Activated CD4-positive, alpha-beta T cell treated with anti-CD3 and anti-CD28 coated beads, Interleukin-2, amount 10 ng/mL, durations not matched to agents 7 days and 5 days (primary cell): ENCODE results near the gene TPRA1. TPM values are rescaled to one million over a fixed set of nuclear protein-coding genes. Genes with fewer than 3 reads are reported as not detected.

Source experiments
- CTCF ChIA-PET: fragments of 350-600 bp; sonication (Branson Sonifier 250); formaldehyde crosslinking; loops from one replicate; lab custom pipeline; 2021; ENCODE audit warnings: antibody characterized with exemption; lab: Charles Lee
- POLR2A ChIA-PET: fragments of 350-600 bp; sonication (Branson Sonifier 250); formaldehyde crosslinking; loops from one replicate; lab custom pipeline; 2021; ENCODE audit warnings: antibody characterized with exemption; lab: Charles Lee
- DNase-seq: peaks from one replicate; pipeline ENCODE4 v3.0.0-alpha.2; 2020
- H3K27ac Mint-ChIP-seq: one replicate; pipeline ENCODE4 v1.8.0; 2021; ENCODE audit warnings: mild to moderate bottlenecking, moderate library complexity, mixed read lengths
- H3K27me3 Mint-ChIP-seq: one replicate; pipeline ENCODE4 v1.8.0; 2021; ENCODE audit warnings: mixed read lengths
- H3K36me3 Mint-ChIP-seq: one replicate; pipeline ENCODE4 v1.8.0; 2021; ENCODE audit warnings: low read depth, mixed read lengths
- H3K4me1 Mint-ChIP-seq: one replicate; pipeline ENCODE4 v1.8.0; 2021; ENCODE audit warnings: mixed read lengths
- H3K4me3 Mint-ChIP-seq: one replicate; pipeline ENCODE4 v1.8.0; 2021; ENCODE audit warnings: mild to moderate bottlenecking, moderate library complexity, mixed read lengths
- H3K9me3 Mint-ChIP-seq: one replicate; pipeline ENCODE4 v1.8.0; 2021; ENCODE audit warnings: mixed read lengths
- total RNA-seq, 2 experiments: library from RNA; stranded (reverse); gene quantifications; one replicate each; pipeline ENCODE4 v1.2.3, GENCODE V29; 2021

Gene TPRA1
- total RNA-seq, 2 experiments from 2014 or later: 27.1 to 30.6 TPM

DNA sequence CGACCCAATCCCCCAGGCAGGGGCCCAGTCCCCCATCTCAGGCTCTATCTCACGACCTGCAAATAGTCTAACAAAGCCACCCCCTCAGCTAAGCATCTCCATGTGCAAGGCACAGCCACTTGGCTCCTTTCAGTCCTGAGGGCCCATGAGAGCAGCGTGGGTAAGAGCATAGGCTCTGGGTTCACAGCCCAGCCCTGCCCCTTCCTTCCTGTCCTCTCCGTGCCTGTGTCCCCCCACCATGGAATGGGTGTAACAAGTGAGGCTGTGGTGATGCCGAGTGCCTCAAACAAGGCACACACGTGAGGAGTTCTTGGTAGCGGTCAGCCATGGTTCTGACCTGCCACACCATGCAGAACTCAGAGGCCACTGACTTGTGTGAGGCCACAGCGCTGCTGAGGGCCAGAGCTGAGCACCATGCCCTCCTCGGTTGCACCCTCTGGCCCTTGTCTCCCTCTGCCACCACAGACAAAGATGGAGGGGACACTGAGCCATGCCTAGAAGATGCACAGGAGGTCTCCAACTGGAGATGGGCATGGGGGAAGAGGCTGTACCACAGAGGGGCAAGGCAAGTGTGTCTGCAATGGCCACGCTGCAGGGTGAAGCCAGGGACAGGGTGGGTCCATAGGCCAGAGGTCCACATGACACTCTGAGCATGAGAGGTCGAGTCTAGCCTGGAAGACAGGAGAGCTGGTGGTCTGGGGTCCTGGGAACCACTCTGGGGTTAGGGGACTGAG, 10.0 kb downstream of the TPRA1 start:
- no peak overlapping the region for H3K4me3 Mint-ChIP-seq
- CTCF ChIA-PET: interaction anchor here (0.5 to 1.7 kb wide), 3 partner anchors 17 to 987 kb away, joined by 3 to 7 read pairs (median 3); no protein-coding TSS in a partner anchor

DNA sequence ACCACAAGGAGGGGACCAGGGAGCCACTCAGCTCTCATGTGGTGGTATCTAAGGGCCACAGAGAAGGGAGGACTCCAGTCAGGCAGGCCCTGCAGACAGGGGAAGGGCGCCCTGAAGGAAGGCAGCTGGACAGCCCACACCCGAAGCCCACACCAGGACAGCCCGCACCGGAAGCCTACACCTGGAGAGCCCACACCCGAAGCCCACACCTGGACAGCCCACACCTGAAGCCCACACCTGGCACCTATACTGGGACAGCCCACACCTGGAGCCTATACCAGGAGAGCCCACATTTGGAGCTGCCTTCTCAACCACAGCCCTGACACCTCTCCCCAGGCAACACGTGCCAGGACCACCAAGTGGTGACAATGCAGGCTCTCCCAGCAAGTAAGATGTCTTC, 11.7 kb downstream of the TPRA1 start:
- ChIA-PET POLR2A (no interaction called here), CTCF (interaction anchor here (0.7 to 1.7 kb wide), 3 partner anchors 9 to 33 kb away, joined by 3 to 7 read pairs (median 4); no protein-coding TSS in a partner anchor)
- Mint-ChIP-seq H3K9me3 (no peaks in the 10 kb centered on the region), H3K36me3 (peaks cover 2% of the 10 kb centered on the region), H3K4me1 (peaks cover 9% of the 10 kb centered on the region), H3K4me3 (no peak overlapping the region), H3K27me3 (no peaks in the 10 kb centered on the region), H3K27ac (no peak overlapping the region)
- no peak for DNase-seq

More for the DNA sequence above, 10.0 kb downstream of the TPRA1 start:
- H3K9me3 Mint-ChIP-seq: no peaks in the 10 kb centered on the region
- peaks cover 9% of the 10 kb centered on the region for H3K4me1 Mint-ChIP-seq
- peak overlapping the region; percentile 41 for H3K27ac Mint-ChIP-seq
- DNase-seq: no peak
- no peaks in the 10 kb centered on the region for H3K36me3 Mint-ChIP-seq
- no peaks in the 10 kb centered on the region for H3K27me3 Mint-ChIP-seq
- POLR2A ChIA-PET: no interaction called here

DNA sequence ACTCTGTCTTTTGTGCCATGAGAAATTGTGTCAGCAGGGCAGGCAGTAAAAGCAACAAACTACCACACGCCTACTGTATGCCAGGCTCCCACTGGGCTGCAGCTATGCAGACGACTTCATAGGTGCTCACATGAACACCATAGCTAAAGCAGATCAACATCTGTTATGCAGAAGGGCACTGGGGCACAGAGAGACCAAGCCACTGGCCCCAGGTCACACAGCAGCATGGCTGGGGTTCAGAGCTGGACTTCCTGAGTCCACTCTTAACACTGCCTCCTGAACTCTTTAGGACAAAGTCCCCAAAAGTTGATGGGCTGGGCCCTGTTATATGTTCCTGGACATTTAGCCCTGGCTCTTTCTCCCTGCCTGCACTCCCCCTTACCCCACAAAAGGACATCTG, 12.4 kb downstream of the TPRA1 start:
- Mint-ChIP-seq H3K9me3 (no peaks in the 10 kb centered on the region), H3K27me3 (no peaks in the 10 kb centered on the region), H3K4me1 (peaks cover 9% of the 10 kb centered on the region), H3K4me3 (no peak overlapping the region), H3K27ac (no peak overlapping the region), H3K36me3 (peaks cover 2% of the 10 kb centered on the region)
- CTCF ChIA-PET: interaction anchor here (1.0 kb wide), 1 partner anchor 10 kb away, joined by 3 read pairs; no protein-coding TSS in a partner anchor
- POLR2A ChIA-PET: no interaction called here
- DNase-seq: no peak

DNA sequence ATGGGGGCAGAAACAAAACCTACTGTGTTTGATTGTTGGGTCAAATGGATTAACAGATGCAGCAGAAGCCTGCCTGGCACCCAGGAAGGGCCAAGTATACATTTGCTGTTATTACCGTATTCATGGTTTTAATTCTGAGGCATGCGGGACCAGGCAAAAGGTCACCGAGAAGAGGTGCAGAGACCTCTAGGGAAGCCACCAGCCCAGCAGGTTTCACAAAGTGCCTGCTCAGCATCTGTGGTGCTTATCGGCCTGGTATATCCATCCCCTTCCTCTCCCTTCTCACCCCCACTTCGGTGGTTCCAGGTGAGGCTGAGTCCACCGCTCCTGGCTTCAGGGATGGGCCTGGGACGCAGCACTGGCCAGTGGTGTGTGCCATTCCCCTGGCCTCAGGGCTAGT, 13.1 kb downstream of the TPRA1 start:
- Mint-ChIP-seq H3K27me3 (no peaks in the 10 kb centered on the region), H3K36me3 (peaks cover 2% of the 10 kb centered on the region), H3K27ac (no peak overlapping the region), H3K4me3 (no peak overlapping the region), H3K4me1 (peaks cover 9% of the 10 kb centered on the region), H3K9me3 (no peaks in the 10 kb centered on the region)
- no peak for DNase-seq
- POLR2A ChIA-PET: no interaction called here
- CTCF ChIA-PET: no interaction called here

DNA sequence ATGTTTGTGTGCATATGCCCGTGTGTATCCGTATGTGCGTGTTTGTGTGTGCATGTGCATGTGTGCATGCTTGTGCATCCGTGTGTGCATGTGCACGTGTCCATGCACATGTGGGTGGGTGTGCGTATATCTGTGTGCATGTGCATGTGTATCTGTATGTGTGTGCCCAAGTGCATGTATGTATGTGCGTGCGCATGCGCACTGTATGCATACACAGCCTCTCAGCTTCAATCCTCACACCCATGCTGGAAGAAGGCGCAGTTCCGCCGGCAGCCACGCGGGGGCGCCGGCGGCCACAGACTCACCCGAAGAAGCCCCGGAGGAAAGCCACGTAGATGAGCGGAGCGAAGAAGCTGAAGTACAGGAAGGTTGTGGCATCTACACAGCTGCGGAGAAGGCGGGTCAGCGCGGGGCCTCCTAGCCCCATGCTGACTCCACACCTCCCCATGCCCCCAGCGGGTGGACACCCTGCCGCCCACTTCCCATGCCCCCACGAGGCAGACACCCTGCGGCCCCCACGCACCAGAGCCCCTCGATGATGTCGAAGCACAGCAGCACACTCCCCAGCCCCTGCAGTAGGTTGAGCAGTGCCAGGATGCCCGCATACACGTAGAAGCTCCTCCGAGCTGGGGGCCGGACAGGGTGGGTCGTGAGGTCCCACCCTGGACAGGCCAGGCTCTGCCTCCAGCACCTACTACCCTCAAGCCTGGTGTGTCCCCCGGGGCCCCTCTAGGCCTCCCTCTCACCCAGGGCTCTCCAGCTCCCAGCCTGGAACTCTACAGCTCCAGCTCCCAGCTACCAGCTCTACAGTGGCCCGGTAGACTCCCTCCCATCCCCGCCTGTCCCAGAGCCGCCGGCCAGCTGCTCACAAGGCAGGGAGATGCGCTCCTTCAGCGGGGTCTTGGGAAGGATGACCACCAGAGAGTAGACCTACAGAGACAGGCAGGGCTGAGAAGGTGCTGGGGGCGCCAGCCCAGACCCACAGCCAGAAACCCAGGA, 15.4 kb downstream of the TPRA1 start:
- CTCF ChIA-PET: interaction anchor here (0.7 to 2.0 kb wide), 24 partner anchors 9 to 1044 kb away, joined by 3 to 34 read pairs (median 5); partner anchors contain the start of genes MCM2, PODXL2 and TPRA1
- H3K4me3 Mint-ChIP-seq: no peak overlapping the region
- peak; percentile 88 for DNase-seq
- H3K36me3 Mint-ChIP-seq: peaks cover 8% of the 10 kb centered on the region
- peaks cover 7% of the 10 kb centered on the region for H3K4me1 Mint-ChIP-seq
- H3K27ac Mint-ChIP-seq: no peak overlapping the region
- no peaks in the 10 kb centered on the region for H3K9me3 Mint-ChIP-seq
- H3K27me3 Mint-ChIP-seq: no peaks in the 10 kb centered on the region
- POLR2A ChIA-PET: interaction anchor here (0.6 to 1.0 kb wide), 4 partner anchors 14 to 677 kb away, joined by 3 to 4 read pairs (median 3); partner anchors contain the start of genes MCM2 and TPRA1

DNA sequence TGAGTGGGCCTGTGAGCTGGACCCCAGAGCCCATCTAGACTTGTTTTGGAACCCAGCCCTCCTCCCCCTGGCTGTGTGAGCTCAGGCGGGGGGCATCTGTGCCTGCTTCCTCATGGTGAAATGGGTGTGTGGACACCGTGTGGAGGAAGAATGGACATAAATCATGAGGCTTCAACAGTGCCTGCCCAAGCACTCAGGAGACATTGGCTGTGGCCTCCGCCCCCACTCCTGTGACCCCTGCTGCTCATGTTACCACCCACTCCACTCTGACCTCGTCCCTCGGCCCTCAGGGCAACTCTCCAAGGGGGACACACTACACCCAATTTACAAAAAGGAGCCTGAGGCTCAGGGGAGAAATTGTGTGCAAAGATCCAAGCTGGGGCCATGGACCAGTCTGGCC, 16.6 kb downstream of the TPRA1 start:
- Mint-ChIP-seq H3K27ac (no peak overlapping the region), H3K36me3 (peaks cover 8% of the 10 kb centered on the region), H3K9me3 (no peaks in the 10 kb centered on the region), H3K27me3 (no peaks in the 10 kb centered on the region), H3K4me1 (peaks cover 7% of the 10 kb centered on the region), H3K4me3 (no peak overlapping the region)
- POLR2A ChIA-PET: no interaction called here
- CTCF ChIA-PET: interaction anchor here (1.2 to 1.9 kb wide), 5 partner anchors 9 to 259 kb away, joined by 3 to 9 read pairs (median 4); no protein-coding TSS in a partner anchor
- DNase-seq: no peak

DNA sequence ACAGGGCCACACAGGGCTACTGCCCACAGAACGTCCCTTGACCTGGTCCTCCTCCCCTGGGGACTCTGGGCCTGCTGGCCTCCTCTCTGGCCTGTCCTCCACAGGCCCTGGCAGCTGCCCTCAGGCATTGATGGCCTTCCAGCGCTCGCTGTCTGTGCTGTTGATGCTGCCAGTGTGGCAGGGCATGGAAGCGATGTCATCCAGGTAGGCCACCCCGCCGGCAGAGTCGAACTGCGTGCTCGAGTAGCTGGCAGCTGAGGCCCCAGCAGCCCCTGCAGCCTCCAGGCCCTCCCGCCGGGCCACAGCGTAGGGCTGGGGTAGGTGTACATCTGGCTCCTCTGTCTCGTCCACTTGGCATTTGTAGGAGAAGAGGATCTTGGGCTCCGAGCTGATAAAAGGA, 17.1 kb downstream of the TPRA1 start:
- CTCF ChIA-PET: no interaction called here
- H3K36me3 Mint-ChIP-seq: peaks cover 8% of the 10 kb centered on the region
- no peaks in the 10 kb centered on the region for H3K9me3 Mint-ChIP-seq
- no peak overlapping the region for H3K27ac Mint-ChIP-seq
- no peak overlapping the region for H3K4me3 Mint-ChIP-seq
- H3K4me1 Mint-ChIP-seq: peaks cover 7% of the 10 kb centered on the region
- DNase-seq: no peak
- POLR2A ChIA-PET: no interaction called here
- no peaks in the 10 kb centered on the region for H3K27me3 Mint-ChIP-seq

DNA sequence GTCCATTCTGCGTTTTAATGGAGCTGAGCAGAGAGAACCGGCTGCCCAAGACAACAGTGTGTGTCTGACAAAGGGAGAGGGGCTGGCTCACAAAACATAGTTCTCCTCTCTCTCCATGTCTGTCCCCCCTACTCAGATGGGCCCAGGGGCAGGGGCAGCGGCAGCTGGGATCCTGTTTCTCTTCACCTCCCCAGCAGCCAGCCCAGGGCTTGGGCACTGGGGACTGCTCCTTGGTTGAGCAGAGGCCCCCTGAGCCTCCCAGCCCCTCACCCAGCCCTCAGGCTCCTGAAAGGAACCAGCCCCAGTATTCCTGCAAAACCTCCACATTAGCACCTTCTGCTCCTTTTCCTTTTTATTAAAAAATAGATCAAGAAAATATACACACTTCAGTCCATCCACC, 17.8 kb downstream of the TPRA1 start:
- DNase-seq: no peak
- H3K27ac Mint-ChIP-seq: no peak overlapping the region
- ChIA-PET POLR2A (no interaction called here), CTCF (interaction anchor here (0.8 kb wide), 1 partner anchor 18 kb away, joined by 3 read pairs; no protein-coding TSS in a partner anchor)
- H3K9me3 Mint-ChIP-seq: no peaks in the 10 kb centered on the region
- no peak overlapping the region for H3K4me3 Mint-ChIP-seq
- H3K4me1 Mint-ChIP-seq: peaks cover 7% of the 10 kb centered on the region
- peaks cover 8% of the 10 kb centered on the region for H3K36me3 Mint-ChIP-seq
- no peaks in the 10 kb centered on the region for H3K27me3 Mint-ChIP-seq

DNA sequence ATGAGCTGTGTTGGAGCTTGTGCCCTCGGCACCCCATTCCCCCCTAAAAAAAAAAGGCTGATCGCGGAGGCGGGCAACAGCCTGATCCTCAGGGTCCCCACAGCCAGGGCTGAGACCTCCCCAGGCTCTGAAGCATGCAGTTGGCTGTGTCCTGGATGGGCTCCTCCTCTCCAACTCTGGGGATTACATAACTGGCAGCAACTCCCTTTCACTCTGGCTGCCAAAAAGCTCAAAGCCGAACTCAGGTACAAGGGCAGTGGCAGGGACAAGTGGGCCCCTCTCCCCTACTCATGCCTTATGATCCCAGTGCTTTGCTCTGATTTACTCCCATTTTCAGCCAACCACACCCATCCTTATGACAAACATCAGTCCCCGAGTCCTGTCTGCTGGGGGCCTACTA, 18.3 kb downstream of the TPRA1 start:
- H3K36me3 Mint-ChIP-seq: peaks cover 8% of the 10 kb centered on the region
- H3K4me1 Mint-ChIP-seq: peaks cover 7% of the 10 kb centered on the region
- ChIA-PET POLR2A (no interaction called here), CTCF (interaction anchor here (0.6 to 0.8 kb wide), 2 partner anchors 10 to 18 kb away, joined by 3 to 4 read pairs; no protein-coding TSS in a partner anchor)
- H3K27ac Mint-ChIP-seq: no peak overlapping the region
- no peak overlapping the region for H3K4me3 Mint-ChIP-seq
- H3K27me3 Mint-ChIP-seq: no peaks in the 10 kb centered on the region
- no peaks in the 10 kb centered on the region for H3K9me3 Mint-ChIP-seq
- DNase-seq: no peak

DNA sequence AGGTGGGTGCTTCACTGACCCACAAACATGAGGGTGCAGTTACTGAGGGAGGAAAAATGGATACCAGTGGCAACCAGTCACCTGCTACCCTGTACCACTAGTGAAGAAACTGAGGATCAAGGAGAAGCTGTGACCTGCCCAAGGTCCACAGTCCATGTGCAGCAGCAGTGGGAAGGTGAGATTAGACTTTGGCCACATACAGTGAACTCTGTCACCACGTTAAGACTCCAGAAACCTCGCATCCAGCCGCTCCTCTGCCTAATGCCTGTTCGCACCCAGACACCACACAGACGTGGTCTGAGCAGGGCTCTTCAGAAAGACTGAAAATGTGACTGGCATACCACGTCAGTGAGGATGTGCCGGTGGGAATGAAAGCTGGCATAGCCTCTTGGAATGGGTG, 20.0 kb downstream of the TPRA1 start:
- H3K27ac Mint-ChIP-seq: no peak overlapping the region
- H3K36me3 Mint-ChIP-seq: peaks cover 8% of the 10 kb centered on the region
- ChIA-PET CTCF (no interaction called here), POLR2A (no interaction called here)
- DNase-seq: no peak
- no peak overlapping the region for H3K4me3 Mint-ChIP-seq
- H3K9me3 Mint-ChIP-seq: no peaks in the 10 kb centered on the region
- peaks cover 6% of the 10 kb centered on the region for H3K4me1 Mint-ChIP-seq
- no peaks in the 10 kb centered on the region for H3K27me3 Mint-ChIP-seq

DNA sequence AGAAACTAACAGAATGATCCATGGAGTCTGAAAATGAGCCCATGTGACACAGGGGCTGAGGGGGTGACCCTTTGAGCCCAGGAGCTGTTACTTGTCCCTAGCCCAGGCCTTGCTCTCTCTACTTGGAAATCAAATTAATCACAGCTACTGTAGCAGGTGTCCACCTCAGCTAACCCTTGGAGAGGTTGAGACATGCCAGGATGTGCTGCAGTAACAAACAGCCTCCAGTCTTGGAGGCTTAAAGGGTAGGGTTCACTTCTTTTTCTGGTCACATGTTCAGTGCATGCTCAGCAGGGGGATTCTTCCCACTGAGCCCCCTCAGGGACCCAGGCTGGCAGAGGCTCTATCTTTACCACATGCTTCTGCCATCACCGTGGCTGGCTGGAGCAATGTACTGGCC, 21.4 kb downstream of the TPRA1 start:
- ChIA-PET CTCF (no interaction called here), POLR2A (interaction anchor here (0.5 kb wide), 1 partner anchor 487 kb away, joined by 4 read pairs; no protein-coding TSS in a partner anchor)
- Mint-ChIP-seq H3K27me3 (no peaks in the 10 kb centered on the region), H3K4me1 (no peaks in the 10 kb centered on the region), H3K36me3 (peaks cover 6% of the 10 kb centered on the region), H3K4me3 (no peak overlapping the region), H3K27ac (no peak overlapping the region), H3K9me3 (no peaks in the 10 kb centered on the region)
- DNase-seq: no peak

DNA sequence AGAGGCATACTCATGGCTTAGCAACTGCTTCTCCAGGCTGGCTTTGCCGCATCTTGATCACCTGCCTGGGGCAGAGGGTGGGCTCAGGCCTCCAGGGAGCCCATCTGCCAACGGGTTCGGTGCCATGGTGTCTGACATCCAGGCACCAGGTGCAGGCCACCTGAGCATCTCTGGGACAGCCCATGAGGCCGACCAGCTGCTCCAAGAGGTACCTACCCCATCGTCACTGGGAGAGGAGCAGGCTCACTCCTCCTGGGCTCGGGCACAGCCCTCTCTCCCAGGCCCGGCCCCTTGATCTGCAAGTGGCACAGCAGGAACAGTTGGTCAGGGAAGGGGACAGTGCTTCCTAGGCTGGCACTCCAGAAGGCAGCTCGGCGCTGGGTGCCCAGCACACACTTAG, 21.9 kb downstream of the TPRA1 start:
- ChIA-PET POLR2A (no interaction called here), CTCF (interaction anchor here (1.4 kb wide), 1 partner anchor 999 kb away, joined by 3 read pairs; no protein-coding TSS in a partner anchor)
- Mint-ChIP-seq H3K27ac (no peak overlapping the region), H3K36me3 (peaks cover 6% of the 10 kb centered on the region), H3K9me3 (no peaks in the 10 kb centered on the region), H3K27me3 (peaks cover 4% of the 10 kb centered on the region), H3K4me3 (no peak overlapping the region), H3K4me1 (no peaks in the 10 kb centered on the region)
- DNase-seq: no peak
